Measurements from ENCODE around the gene ZMYND15. TPM values are rescaled to one million over a fixed set of nuclear protein-coding genes. Genes with fewer than 3 reads are reported as not detected.
A peak's percentile ranks its signal among the peaks of the same experiment; 100 is the strongest.

ZMYND15 gene
- total and polyA plus RNA-seq, 2 of the 13 experiments (the other 11 are each of a cell fraction or from before 2014, with no cell fraction given): 0.24 to 2.7 TPM

GRCh38 chr17:4771519-4772234, 32.0 kb downstream of the ZMYND15 start, which contains the start of gene TM4SF5 (continued):
- TF ChIP-seq ZNF160 (CRISPR knock-in tag; IDR thresholded peaks at IDR 0.05) (peak; percentile 47; the same call in 1 of the 2 replicates), ZBTB21 (CRISPR knock-in tag; IDR thresholded peaks at IDR 0.05) (no peak), ZNF232 (CRISPR knock-in tag; IDR thresholded peaks at IDR 0.05; ENCODE audit: borderline replicate concordance) (peak; percentile 68; the same call in 1 of the 2 replicates), SP5 (CRISPR knock-in tag; IDR thresholded peaks at IDR 0.05; ENCODE audit: borderline replicate concordance, low read depth) (peak; percentile 99), SRSF9 (IDR thresholded peaks at IDR 0.05; ENCODE audit: borderline replicate concordance, insufficient read depth, low read depth, low read length, poor library complexity, severe bottlenecking) (no peak), ZNF441 (CRISPR knock-in tag; IDR thresholded peaks at IDR 0.05; ENCODE audit: borderline replicate concordance) (peak; percentile 40; the same call in 1 of the 2 replicates), ZNF337 (CRISPR knock-in tag; IDR thresholded peaks at IDR 0.05; ENCODE audit: borderline replicate concordance, low read depth) (no peak; the same call in 1 of the 2 replicates), FOXA1 (IDR thresholded peaks at IDR 0.05) (no peak), FOXA1 (CRISPR knock-in tag; IDR thresholded peaks at IDR 0.05) (peak; percentile 50), TBX2 (CRISPR knock-in tag; IDR thresholded peaks at IDR 0.05; ENCODE audit: borderline replicate concordance) (peak; percentile 97), CREB1 (IDR thresholded peaks at IDR 0.05) (no peak), CREB1 (CRISPR knock-in tag; IDR thresholded peaks at IDR 0.05) (no peak), KDM1A (CRISPR knock-in tag; IDR thresholded peaks at IDR 0.05) (peak; percentile 55; the same call in 1 of the 2 replicates), BRCA1 (CRISPR knock-in tag; IDR thresholded peaks at IDR 0.05) (peak; percentile 95), TFE3 (CRISPR knock-in tag; IDR thresholded peaks at IDR 0.05) (no peak), ZNF12 (CRISPR knock-in tag; IDR thresholded peaks at IDR 0.05) (peak; percentile 46; the same call in 1 of the 2 replicates), ZNF276 (CRISPR knock-in tag; IDR thresholded peaks at IDR 0.05; ENCODE audit: low read depth) (no peak), ZNF275 (CRISPR knock-in tag; IDR thresholded peaks at IDR 0.05; ENCODE audit: borderline replicate concordance) (peak; percentile 84; the same call in 1 of the 2 replicates), POLR2AphosphoS5 (IDR thresholded peaks at IDR 0.05; ENCODE audit: low read depth, low read length) (peak; percentile 97), ZNF597 (CRISPR knock-in tag; IDR thresholded peaks at IDR 0.05) (no peak), SAP130 (CRISPR knock-in tag; IDR thresholded peaks at IDR 0.05; ENCODE audit: low read depth) (peak; percentile 97), ZFX (CRISPR knock-in tag; IDR thresholded peaks at IDR 0.05; ENCODE audit: low read depth) (peak; percentile 88), ZBTB49 (CRISPR knock-in tag; IDR thresholded peaks at IDR 0.05; ENCODE audit: borderline replicate concordance) (0 out of 2 replicates have a peak, but pooled peaks have one; percentile 45)
